ENCODE measurements around the gene TRAF3IP1.

GRCh38 chr2:238369591-238370040 is 49.3 kb downstream of the TRAF3IP1 start:
- no peak for TF ChIP-seq CTCF (IDR thresholded peaks at IDR 0.05 in 4 of 5, conservative IDR thresholded peaks at IDR 0.05 in 1 of 5)
- no peak for TF ChIP-seq POLR2A (IDR thresholded peaks at IDR 0.05)
